ENCODE results near the gene RPL38. TPM values are rescaled to one million over a fixed set of nuclear protein-coding genes. Genes with fewer than 3 reads are reported as not detected.

RPL38 gene
- 2,878 and 3,689 TPM in 2 replicates for total RNA-seq (2014; rRNA removed)
- Bru-seq, nascent RNA, result percentile 99 among the genes with signal in this experiment
- BruChase-seq, experiment 1, labeled RNA remaining after a 6-hour chase, result percentile 96 among the genes with signal in this experiment
- percentile 95 among the genes with signal in this experiment for BruChase-seq, experiment 2, labeled RNA remaining after a 2-hour chase
- long read RNA-seq, transcript RPL38-206 (4 exons, 532 nt), result minor isoform, 44 of 501 reads
- long read RNA-seq, transcript RPL38-201 (5 exons, 1,170 nt), result major isoform, 373 of 501 reads
- long read RNA-seq, transcript RPL38-202 (5 exons, 431 nt), result minor isoform, 60 of 501 reads
- long read RNA-seq, partial matches to known transcripts, result 15 of 501 reads
- long read RNA-seq, other reads (novel, unspliced or antisense), result 6 of 501 reads

DNA sequence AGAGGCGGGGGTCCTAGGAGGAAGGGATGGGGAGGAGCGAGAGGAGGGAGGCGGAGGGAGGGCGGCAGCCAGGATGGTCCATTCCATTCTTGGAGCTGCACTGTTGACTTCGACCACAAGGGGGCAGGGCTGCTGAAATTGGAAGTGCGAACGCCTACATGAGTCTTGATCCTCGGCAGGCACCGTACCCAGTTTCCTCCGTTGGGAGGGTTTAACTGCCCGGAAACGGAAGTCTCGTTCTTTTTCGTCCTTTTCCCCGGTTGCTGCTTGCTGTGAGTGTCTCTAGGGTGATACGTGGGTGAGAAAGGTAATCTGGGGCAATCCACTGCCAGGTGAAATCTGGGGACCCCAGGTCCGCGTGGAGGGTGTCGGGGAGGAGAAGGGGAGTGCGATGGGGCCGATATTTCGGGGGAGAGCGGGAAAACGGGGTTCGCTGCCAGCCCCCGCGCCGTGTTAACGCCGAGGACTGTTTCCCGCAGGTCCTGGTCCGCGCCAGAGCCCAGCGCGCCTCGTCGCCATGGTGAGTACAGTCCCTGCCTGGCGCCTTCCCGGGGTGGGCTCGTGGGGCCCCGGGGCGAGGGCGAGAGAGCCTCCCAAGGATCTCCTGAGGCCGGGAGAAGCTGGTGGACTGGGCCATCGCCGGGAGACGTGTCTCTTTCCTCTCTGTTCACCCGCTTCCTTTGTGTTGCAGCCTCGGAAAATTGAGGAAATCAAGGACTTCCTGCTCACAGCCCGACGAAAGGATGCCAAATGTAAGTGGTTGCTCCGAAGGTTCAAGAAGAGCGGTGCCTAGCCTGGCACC lies at the start of gene RPL38:
TSS of gene RPL38 (plus strand) at position 240 of the 802 bp plus-strand sequence. CDS start at position 518, 278 bp downstream.
- POLR2A ChIA-PET (ENCODE audit: unreplicated experiment), result interaction anchor here (0.6 kb wide), 2 partner anchors 567 to 586 kb away, joined by 3 to 4 read pairs; no protein-coding TSS in a partner anchor
- Histone ChIP-seq H3K9me3 (ENCODE audit: low read length) (no peaks in the 10 kb centered on the region), H3K27ac (ENCODE audit: low read length) (peak within 1 kb of the TSS; percentile 42), H2AFZ (ENCODE audit: low read length) (peak within 1 kb of the TSS; percentile 52), H3K9me2 (replicated peaks; ENCODE audit: low read length) (no peaks in the 10 kb centered on the region), H3K4me3 (ENCODE audit: low read length) (peak within 1 kb of the TSS; percentile 96), H3K4me2 (ENCODE audit: low read length) (peak within 1 kb of the TSS; percentile 88), H3K79me2 (ENCODE audit: low read length) (peaks cover 50% of the 10 kb centered on the region), H3F3A (ENCODE audit: low read length, unreplicated experiment) (no peaks in the 10 kb centered on the region), H3K27me3 (ENCODE audit: low read length) (peaks cover 33% of the 10 kb centered on the region), H3K4me1 (ENCODE audit: insufficient read depth, low read length) (peaks cover 29% of the 10 kb centered on the region), H4K20me1 (ENCODE audit: low read length) (peaks cover 45% of the 10 kb centered on the region), H3K36me3 (ENCODE audit: low read depth, low read length) (peaks cover 42% of the 10 kb centered on the region), H3K9ac (ENCODE audit: low read length) (peak within 1 kb of the TSS; percentile 98)
- no peak for TF ChIP-seq EZH2 (IDR thresholded peaks at IDR 0.05; ENCODE audit: low read length, unreplicated experiment)
- TF ChIP-seq, protein P1, sequence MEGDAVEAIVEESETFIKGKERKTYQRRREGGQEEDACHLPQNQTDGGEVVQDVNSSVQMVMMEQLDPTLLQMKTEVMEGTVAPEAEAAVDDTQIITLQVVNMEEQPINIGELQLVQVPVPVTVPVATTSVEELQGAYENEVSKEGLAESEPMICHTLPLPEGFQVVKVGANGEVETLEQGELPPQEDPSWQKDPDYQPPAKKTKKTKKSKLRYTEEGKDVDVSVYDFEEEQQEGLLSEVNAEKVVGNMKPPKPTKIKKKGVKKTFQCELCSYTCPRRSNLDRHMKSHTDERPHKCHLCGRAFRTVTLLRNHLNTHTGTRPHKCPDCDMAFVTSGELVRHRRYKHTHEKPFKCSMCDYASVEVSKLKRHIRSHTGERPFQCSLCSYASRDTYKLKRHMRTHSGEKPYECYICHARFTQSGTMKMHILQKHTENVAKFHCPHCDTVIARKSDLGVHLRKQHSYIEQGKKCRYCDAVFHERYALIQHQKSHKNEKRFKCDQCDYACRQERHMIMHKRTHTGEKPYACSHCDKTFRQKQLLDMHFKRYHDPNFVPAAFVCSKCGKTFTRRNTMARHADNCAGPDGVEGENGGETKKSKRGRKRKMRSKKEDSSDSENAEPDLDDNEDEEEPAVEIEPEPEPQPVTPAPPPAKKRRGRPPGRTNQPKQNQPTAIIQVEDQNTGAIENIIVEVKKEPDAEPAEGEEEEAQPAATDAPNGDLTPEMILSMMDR (conservative IDR thresholded peaks at IDR 0.05; ENCODE audit: low read depth, low read length), result peak; percentile 96
- intact Hi-C loops (cut with micrococcal nuclease), result loop anchor here (10.0 kb wide), 1 partner anchor 899 kb away; no protein-coding TSS in a partner anchor
- CTCF ChIA-PET, result interaction anchor here (0.7 kb wide), 1 partner anchor 367 kb away, joined by 14 read pairs; no protein-coding TSS in a partner anchor
- peak; percentile 58 for ATAC-seq
- TSS peak; percentile 72 for BruUV-seq (replicated peaks)
- peak; percentile 99 for DNase-seq

DNA sequence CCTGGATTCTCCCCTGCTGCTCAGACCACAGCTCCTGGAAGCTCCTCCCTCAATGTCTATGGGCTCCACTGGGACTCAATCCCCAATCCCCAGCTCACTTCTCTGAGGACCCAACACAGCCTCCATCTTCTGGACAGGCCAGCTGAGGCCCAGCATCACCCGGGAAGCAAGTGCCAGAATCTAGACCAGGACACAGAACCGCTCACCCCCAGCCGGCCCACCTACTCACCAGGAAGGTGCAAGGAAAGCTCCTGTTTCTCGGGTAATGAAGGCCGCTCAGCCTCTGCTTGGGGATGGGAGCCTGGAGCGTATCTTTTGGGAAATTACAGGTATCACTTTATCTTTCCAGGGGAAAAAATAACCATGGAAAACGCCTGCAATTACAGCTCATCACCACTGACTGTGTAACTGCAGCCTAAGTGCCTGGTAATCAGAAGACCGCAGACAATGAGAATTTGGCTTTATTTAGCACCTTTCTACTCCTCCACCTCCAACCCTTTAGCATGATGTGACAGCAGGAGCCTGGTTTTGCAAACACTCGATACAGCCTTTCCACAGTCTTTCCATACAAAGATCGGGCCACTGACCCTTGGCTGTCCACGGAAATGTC lies 49.6 kb upstream of the RPL38 start:
- intact Hi-C loops (cut with micrococcal nuclease), result no loop called here
- no peaks in the 10 kb centered on the region for H3F3A ChIP-seq (ENCODE audit: low read length, unreplicated experiment)
- H4K20me1 ChIP-seq (ENCODE audit: low read length), result no peaks in the 10 kb centered on the region
- no peak overlapping the region for H2AFZ ChIP-seq (ENCODE audit: low read length)
- no peaks in the 10 kb centered on the region for H3K36me3 ChIP-seq (ENCODE audit: low read depth, low read length)
- no peaks in the 10 kb centered on the region for H3K9me3 ChIP-seq (ENCODE audit: low read length)
- ATAC-seq (peak; percentile 37; the same call in 1 of the 2 replicates), DNase-seq (no peak)
- H3K4me2 ChIP-seq (ENCODE audit: low read length), result no peak overlapping the region
- TF ChIP-seq EZH2 (IDR thresholded peaks at IDR 0.05; ENCODE audit: low read length, unreplicated experiment) (no peak), EZH2phosphoT487 (IDR thresholded peaks at IDR 0.05; ENCODE audit: borderline replicate concordance, low read length) (no peak)
- TF ChIP-seq, protein P1 (conservative IDR thresholded peaks at IDR 0.05; ENCODE audit: low read depth, low read length), result no peak; the same call in 1 of the 2 replicates
- H3K9ac ChIP-seq (ENCODE audit: low read length), result no peak overlapping the region
- H3K9me2 ChIP-seq (replicated peaks; ENCODE audit: low read length), result no peaks in the 10 kb centered on the region
- H3K27ac ChIP-seq (ENCODE audit: low read length), result no peak overlapping the region
- no peak overlapping the region for H3K4me3 ChIP-seq (ENCODE audit: low read length)
- ChIA-PET POLR2A (ENCODE audit: unreplicated experiment) (no interaction called here), CTCF (no interaction called here)
- H3K4me1 ChIP-seq (ENCODE audit: insufficient read depth, low read length), result no peaks in the 10 kb centered on the region
- no TSS peak for BruUV-seq (replicated peaks)
- H3K27me3 ChIP-seq (ENCODE audit: low read length), result peaks cover 76% of the 10 kb centered on the region
- H3K79me2 ChIP-seq (ENCODE audit: low read length), result no peaks in the 10 kb centered on the region
